NCI-H1436 treated with DMSO at 0.1 percent for 48 hours (cell line): ENCODE data around the gene TMEM163.
"Not testable (repeated sequence)": the region's sequence is repeated elsewhere in the genome, so short reads cannot be mapped to it uniquely, and the experiment has no call there.

Source experiments
- DNase-seq: peaks from one replicate; lab custom pipeline; 2025; lab: John Stamatoyannopoulos, UW

The TMEM163 gene

GRCh38 chr2:134665727-134666506 lies 52.9 kb downstream of the TMEM163 start:
- DNase-seq, result no peak

GRCh38 chr2:134663451-134664450 lies 55.0 kb downstream of the TMEM163 start:
- DNase-seq, result no peak

GRCh38 chr2:134662751-134663150 lies 56.0 kb downstream of the TMEM163 start:
- no peak for DNase-seq

GRCh38 chr2:134660626-134661402 lies 58.0 kb downstream of the TMEM163 start:
- DNase-seq, result no peak

- no peak for DNase-seq
Measured at GRCh38 chr2:134659724-134660123, 59.1 kb downstream of the TMEM163 start.

GRCh38 chr2:134657650-134658250 lies 61.0 kb downstream of the TMEM163 start:
- no peak for DNase-seq

- DNase-seq, result not testable (repeated sequence)
Measured at GRCh38 chr2:134656391-134656790, 62.4 kb downstream of the TMEM163 start.

GRCh38 chr2:134648586-134648985 lies 70.2 kb downstream of the TMEM163 start:
- no peak for DNase-seq

GRCh38 chr2:134647607-134648256 lies 71.1 kb downstream of the TMEM163 start:
- no peak for DNase-seq

GRCh38 chr2:134642938-134643337 lies 75.9 kb downstream of the TMEM163 start:
- no peak for DNase-seq

GRCh38 chr2:134640494-134640893 lies 78.3 kb downstream of the TMEM163 start:
- no peak for DNase-seq

GRCh38 chr2:134639265-134639664 lies 79.5 kb downstream of the TMEM163 start:
- DNase-seq, result no peak

GRCh38 chr2:134636714-134637113 lies 82.1 kb downstream of the TMEM163 start:
- DNase-seq, result no peak

GRCh38 chr2:134634054-134634753 lies 84.6 kb downstream of the TMEM163 start:
- no peak for DNase-seq

- DNase-seq, result no peak
Measured at GRCh38 chr2:134630504-134631159, 88.2 kb downstream of the TMEM163 start.

GRCh38 chr2:134628453-134628852 lies 90.3 kb downstream of the TMEM163 start:
- DNase-seq, result no peak

- DNase-seq, result no peak
Measured at GRCh38 chr2:134626781-134627180, 92.0 kb downstream of the TMEM163 start.

- DNase-seq, result no peak
Measured at GRCh38 chr2:134625311-134625710, 93.5 kb downstream of the TMEM163 start.

GRCh38 chr2:134623796-134624195 lies 95.0 kb downstream of the TMEM163 start:
- no peak for DNase-seq

- no peak for DNase-seq
Measured at GRCh38 chr2:134623046-134623445, 95.8 kb downstream of the TMEM163 start.
